K562 (cell line): ENCODE results near the gene IFI30. TPM values are rescaled to one million over a fixed set of nuclear protein-coding genes. Genes with fewer than 3 reads are reported as not detected.

ENCODE experiments used
- BCLAF1 ChIP-seq, 2 experiments: fragments of 450-650 bp in 1 of 2; IDR thresholded peaks; 2 replicates each; pipeline ENCODE4 v1.6.1; 2011 to 2017; ENCODE audit warnings: low read depth in 2 of 2, antibody characterized with exemption in 1 of 2, borderline replicate concordance in 1 of 2, low read length in 1 of 2, mild to moderate bottlenecking in 1 of 2, mixed read lengths in 1 of 2; ENCODE audit not compliant: control insufficient read depth in 1 of 2
- CBFA2T2 ChIP-seq: fragments of 450-650 bp; conservative IDR thresholded peaks from 2 replicates; pipeline ENCODE4 v1.6.1; 2017; ENCODE audit warnings: mild to moderate bottlenecking
- CBX1 ChIP-seq: sonication (generic); IDR thresholded peaks from 2 replicates; pipeline ENCODE4 v1.6.1; 2016; ENCODE audit warnings: antibody characterized with exemption, low read depth, mild to moderate bottlenecking
- CREB1 ChIP-seq, 2 experiments: sonication (generic) in 1 of 2; formaldehyde crosslinking in 1 of 2; IDR thresholded peaks; 2 replicates each; pipeline versions ENCODE4 v1.6.1 to v1.8.0; 2012 to 2022; ENCODE audit warnings: inconsistent platforms in 1 of 2, mild to moderate bottlenecking in 1 of 2, missing genetic modification reagents in 1 of 2, moderate library complexity in 1 of 2
- DPF2 ChIP-seq: fragments of 450-650 bp; IDR thresholded peaks from 2 replicates; pipeline ENCODE4 v1.6.1; 2016
- ELF2 ChIP-seq: fragments of 250-450 bp; sonication (Bioruptor Pico); IDR thresholded peaks from 2 replicates; pipeline ENCODE4 v1.5.0; 2021; ENCODE audit warnings: mild to moderate bottlenecking
- FOXP4 ChIP-seq: sonication (generic); formaldehyde crosslinking; IDR thresholded peaks from 2 replicates; pipeline ENCODE4 v1.8.0; 2022; ENCODE audit warnings: mild to moderate bottlenecking, missing genetic modification reagents, borderline replicate concordance
- GABPB1 ChIP-seq: sonication (generic); formaldehyde crosslinking; IDR thresholded peaks from 2 replicates; pipeline ENCODE4 v1.8.0; 2022; ENCODE audit warnings: mild to moderate bottlenecking, missing genetic modification reagents
- GTF2F1 ChIP-seq: IDR thresholded peaks from 2 replicates; pipeline ENCODE4 v1.6.1; 2011; ENCODE audit warnings: low read depth, low read length, improper control_type of control experiment
- KAT2B ChIP-seq: IDR thresholded peaks from one replicate; pipeline ENCODE4 v1.6.1; 2012; ENCODE audit warnings: low read depth, mild to moderate bottlenecking, control low read depth, inconsistent platforms, low read length, moderate library complexity
- NR2C2 ChIP-seq, 2 experiments: fragments of 200-800 bp in 1 of 2; sonication (Bioruptor generic) in 1 of 2; sonication (generic) in 1 of 2; formaldehyde crosslinking in 1 of 2; IDR thresholded peaks; 2 replicates each; pipeline versions ENCODE4 v1.6.1 to v1.8.0; 2016 to 2022; ENCODE audit warnings: mild to moderate bottlenecking in 1 of 2, missing compliant biosample characterization in 1 of 2, missing genetic modification characterization in 1 of 2, missing genetic modification reagents in 1 of 2
- PRMT5 ChIP-seq: sonication (generic); formaldehyde crosslinking; IDR thresholded peaks from 2 replicates; pipeline ENCODE4 v1.5.0; 2020; ENCODE audit warnings: missing genetic modification reagents
- SMAD1 ChIP-seq: fragments of 150-350 bp; IDR thresholded peaks from 2 replicates; pipeline ENCODE4 v1.6.1; 2014; ENCODE audit warnings: low read length, low read depth; ENCODE audit not compliant: partially characterized antibody
- SPI1 ChIP-seq: IDR thresholded peaks from 2 replicates; pipeline ENCODE4 v1.6.1; 2011; ENCODE audit warnings: low read depth, low read length, control low read depth, borderline replicate concordance
- SRSF3 ChIP-seq: fragments of 200-400 bp; formaldehyde crosslinking; IDR thresholded peaks from 2 replicates; pipeline ENCODE4 v1.6.1; 2016; ENCODE audit warnings: mild to moderate bottlenecking, low read length, moderate library complexity; ENCODE audit not compliant: insufficient read depth
- TEAD4 ChIP-seq, 2 experiments: sonication (generic) in 1 of 2; formaldehyde crosslinking in 1 of 2; IDR thresholded peaks; 2 replicates each; pipeline versions ENCODE4 v1.6.1 to v1.8.0; 2012 to 2022; ENCODE audit warnings: borderline replicate concordance in 1 of 2, inconsistent platforms in 1 of 2, low read length in 1 of 2, mild to moderate bottlenecking in 1 of 2, missing genetic modification reagents in 1 of 2
- ZNF24 ChIP-seq: fragments of 450-650 bp; IDR thresholded peaks from 2 replicates; pipeline ENCODE4 v1.6.1; 2016
- polyA plus RNA-seq, 8 experiments: library from polyadenylated mRNA; depleted of rRNA in 4 of 8; stranded (reverse) in 5 of 8; unstranded in 3 of 8; fragments of >200 nt; fragmentation: Nextera tagmentation in 2 of 8; fragmentation: Illumina TruSeq in 1 of 8; extraction: Ambion mirVana in 2 of 8; extraction: Trizol in 1 of 8; gene quantifications; 2 replicates each; pipeline versions ENCODE4 v1.2.1 to v1.2.3, GENCODE V29; 2011 to 2014; ENCODE audit warnings: inconsistent platforms in 1 of 8, missing spikeins in 1 of 8
- total RNA-seq, 7 experiments: library from RNA; depleted of rRNA in 6 of 7; stranded (reverse); fragments of >200 nt in 6 of 7; fragmentation: Illumina TruSeq in 2 of 7; extraction: Trizol in 2 of 7; gene quantifications; 2 replicates each; pipeline versions ENCODE4 v1.2.1 to v1.2.3, GENCODE V29; 2011 to 2021; ENCODE audit warnings: low replicate concordance in 1 of 7
- TF ChIP-seq, protein P1 (sequence below), 2 experiments: fragments of 450-650 bp; IDR thresholded peaks; 2 replicates each; pipeline ENCODE4 v1.6.1; 2018; ENCODE audit warnings: mild to moderate bottlenecking in 2 of 2, low read depth in 1 of 2; ENCODE audit not compliant: partially characterized antibody in 2 of 2

IFI30 gene
- total and polyA plus RNA-seq, 9 of the 15 experiments (the other 6 are each of a cell fraction or from before 2014, with no cell fraction given): 63.7 to 430 (median 109) TPM

- TF ChIP-seq GABPB1 (CRISPR knock-in tag) (peak; percentile 78), CBFA2T2 (no peak), CBX1 (no peak; the same call in 1 of the 2 replicates), KAT2B (no peak), TEAD4 (IDR thresholded peaks at IDR 0.05; ENCODE audit: low read length) (no peak; the same call in 1 of the 2 replicates), TEAD4 (CRISPR knock-in tag; IDR thresholded peaks at IDR 0.05; ENCODE audit: borderline replicate concordance) (no peak), GTF2F1 (0 out of 2 replicates have a peak, but pooled peaks have one; percentile 10), SRSF3 (no peak), PRMT5 (no peak), ELF2 (peak; percentile 83), ZNF24 (peak; percentile 71; the same call in 1 of the 2 replicates), SPI1 (peak; percentile 99), SMAD1 (no peak), NR2C2 (CRISPR knock-in tag; IDR thresholded peaks at IDR 0.05) (0 out of 2 replicates have a peak, but pooled peaks have one; percentile 61), NR2C2 (tag; IDR thresholded peaks at IDR 0.05) (peak; percentile 80), CREB1 (IDR thresholded peaks at IDR 0.05) (no peak), CREB1 (CRISPR knock-in tag; IDR thresholded peaks at IDR 0.05) (peak; percentile 61; the same call in 1 of the 2 replicates), BCLAF1 (IDR thresholded peaks at IDR 0.05; ENCODE audit: borderline replicate concordance in 1 of 2, control insufficient read depth in 1 of 2, low read depth in 2 of 2, low read length in 1 of 2) (no peak), FOXP4 (peak; percentile 18; the same call in 1 of the 2 replicates), DPF2 (peak; percentile 55; the same call in 1 of the 2 replicates)
- TF ChIP-seq, protein P1, sequence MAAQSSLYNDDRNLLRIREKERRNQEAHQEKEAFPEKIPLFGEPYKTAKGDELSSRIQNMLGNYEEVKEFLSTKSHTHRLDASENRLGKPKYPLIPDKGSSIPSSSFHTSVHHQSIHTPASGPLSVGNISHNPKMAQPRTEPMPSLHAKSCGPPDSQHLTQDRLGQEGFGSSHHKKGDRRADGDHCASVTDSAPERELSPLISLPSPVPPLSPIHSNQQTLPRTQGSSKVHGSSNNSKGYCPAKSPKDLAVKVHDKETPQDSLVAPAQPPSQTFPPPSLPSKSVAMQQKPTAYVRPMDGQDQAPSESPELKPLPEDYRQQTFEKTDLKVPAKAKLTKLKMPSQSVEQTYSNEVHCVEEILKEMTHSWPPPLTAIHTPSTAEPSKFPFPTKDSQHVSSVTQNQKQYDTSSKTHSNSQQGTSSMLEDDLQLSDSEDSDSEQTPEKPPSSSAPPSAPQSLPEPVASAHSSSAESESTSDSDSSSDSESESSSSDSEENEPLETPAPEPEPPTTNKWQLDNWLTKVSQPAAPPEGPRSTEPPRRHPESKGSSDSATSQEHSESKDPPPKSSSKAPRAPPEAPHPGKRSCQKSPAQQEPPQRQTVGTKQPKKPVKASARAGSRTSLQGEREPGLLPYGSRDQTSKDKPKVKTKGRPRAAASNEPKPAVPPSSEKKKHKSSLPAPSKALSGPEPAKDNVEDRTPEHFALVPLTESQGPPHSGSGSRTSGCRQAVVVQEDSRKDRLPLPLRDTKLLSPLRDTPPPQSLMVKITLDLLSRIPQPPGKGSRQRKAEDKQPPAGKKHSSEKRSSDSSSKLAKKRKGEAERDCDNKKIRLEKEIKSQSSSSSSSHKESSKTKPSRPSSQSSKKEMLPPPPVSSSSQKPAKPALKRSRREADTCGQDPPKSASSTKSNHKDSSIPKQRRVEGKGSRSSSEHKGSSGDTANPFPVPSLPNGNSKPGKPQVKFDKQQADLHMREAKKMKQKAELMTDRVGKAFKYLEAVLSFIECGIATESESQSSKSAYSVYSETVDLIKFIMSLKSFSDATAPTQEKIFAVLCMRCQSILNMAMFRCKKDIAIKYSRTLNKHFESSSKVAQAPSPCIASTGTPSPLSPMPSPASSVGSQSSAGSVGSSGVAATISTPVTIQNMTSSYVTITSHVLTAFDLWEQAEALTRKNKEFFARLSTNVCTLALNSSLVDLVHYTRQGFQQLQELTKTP (IDR thresholded peaks at IDR 0.05; ENCODE audit: low read depth in 1 of 2, partially characterized antibody in 2 of 2): peak in 1 of 2 experiments; percentile 20
These were observed 21.2 kb upstream of the IFI30 start (continued) for GRCh38 chr19:18152442-18152816.
